Measurements from ENCODE around the gene SLC25A10. TPM values are rescaled to one million over a fixed set of nuclear protein-coding genes. Genes with fewer than 3 reads are reported as not detected.
A peak's percentile ranks its signal among the peaks of the same experiment; 100 is the strongest.

Gene SLC25A10
- polyA plus RNA-seq, 3 donors = 1.8 to 2.3 (median 1.9) TPM

- H3K27ac ChIP-seq (ENCODE audit: low read depth in 1 of 2, low read length in 2 of 2) = peak overlapping the region; percentile 28 to 94
- no peak for DNase-seq
- H3K27ac Mint-ChIP-seq = peak overlapping the region in 6 of 7 donors; percentile 60 to 90 (median 86)
- peak overlapping the region; percentile 84 to 91 for H3K4me3 Mint-ChIP-seq
- no peaks in the 10 kb centered on the region for H3K27me3 ChIP-seq (ENCODE audit: control insufficient read depth in 2 of 2, insufficient read depth in 2 of 2, low read length in 2 of 2)
- intact Hi-C loops (cut with micrococcal nuclease) = loop anchor here (1.0 to 2.0 kb wide), 3 partner anchors 16 to 20 kb away; partner anchors contain the start of genes CCDC137 (in 1 of the 2), MRPL12 (in 1 of the 2) and OXLD1 (in 1 of the 2)
- H3K27me3 Mint-ChIP-seq (ENCODE audit: low read depth in 3 of 3) = peaks cover 0 to 1% (median 0%) of the 10 kb centered on the region in 3 donors
- H3K9me3 Mint-ChIP-seq = no peaks in the 10 kb centered on the region
- H3K4me1 Mint-ChIP-seq = peaks cover 25% of the 10 kb centered on the region
- TF ChIP-seq, protein P1, sequence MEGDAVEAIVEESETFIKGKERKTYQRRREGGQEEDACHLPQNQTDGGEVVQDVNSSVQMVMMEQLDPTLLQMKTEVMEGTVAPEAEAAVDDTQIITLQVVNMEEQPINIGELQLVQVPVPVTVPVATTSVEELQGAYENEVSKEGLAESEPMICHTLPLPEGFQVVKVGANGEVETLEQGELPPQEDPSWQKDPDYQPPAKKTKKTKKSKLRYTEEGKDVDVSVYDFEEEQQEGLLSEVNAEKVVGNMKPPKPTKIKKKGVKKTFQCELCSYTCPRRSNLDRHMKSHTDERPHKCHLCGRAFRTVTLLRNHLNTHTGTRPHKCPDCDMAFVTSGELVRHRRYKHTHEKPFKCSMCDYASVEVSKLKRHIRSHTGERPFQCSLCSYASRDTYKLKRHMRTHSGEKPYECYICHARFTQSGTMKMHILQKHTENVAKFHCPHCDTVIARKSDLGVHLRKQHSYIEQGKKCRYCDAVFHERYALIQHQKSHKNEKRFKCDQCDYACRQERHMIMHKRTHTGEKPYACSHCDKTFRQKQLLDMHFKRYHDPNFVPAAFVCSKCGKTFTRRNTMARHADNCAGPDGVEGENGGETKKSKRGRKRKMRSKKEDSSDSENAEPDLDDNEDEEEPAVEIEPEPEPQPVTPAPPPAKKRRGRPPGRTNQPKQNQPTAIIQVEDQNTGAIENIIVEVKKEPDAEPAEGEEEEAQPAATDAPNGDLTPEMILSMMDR (IDR thresholded peaks at IDR 0.05) = no peak
- H2AFZ ChIP-seq (ENCODE audit: insufficient read depth, low read depth, low read length, poor library complexity, severe bottlenecking) = peak overlapping the region; percentile 93
- peak overlapping the region; percentile 84 to 99 (median 97) for H3K4me3 ChIP-seq (replicated peaks in 1 of 3; ENCODE audit: low read depth in 2 of 3, low read length in 3 of 3)
- peak overlapping the region; percentile 93 for H3K4me2 ChIP-seq (replicated peaks; ENCODE audit: extremely low read depth, low read length, poor library complexity, severe bottlenecking)
- under 1% methylated on average over 36 of the region's 37 CpGs for WGBS (ENCODE audit: insufficient coverage)
- peak overlapping the region; percentile 98 for H3K9ac ChIP-seq (ENCODE audit: insufficient read depth, low read length, poor library complexity, severe bottlenecking)
- peaks cover 67% of the 10 kb centered on the region for H3K79me2 ChIP-seq (ENCODE audit: insufficient read depth, low read length)
- peaks cover 27 to 45% of the 10 kb centered on the region in 2 donors for H3K36me3 Mint-ChIP-seq
- H3K4me1 ChIP-seq (ENCODE audit: control insufficient read depth in 1 of 2, insufficient read depth in 2 of 2, low read length in 2 of 2) = peaks cover 22 to 25% of the 10 kb centered on the region in 2 donors
- no peaks in the 10 kb centered on the region for H3K9me3 ChIP-seq (replicated peaks in 1 of 2; ENCODE audit: control insufficient read depth in 1 of 2, insufficient read depth in 1 of 2, low read length in 2 of 2)
- peaks cover 43% of the 10 kb centered on the region for H4K20me1 ChIP-seq (ENCODE audit: insufficient read depth, low read length)
- H3K36me3 ChIP-seq (replicated peaks in 1 of 2; ENCODE audit: control insufficient read depth in 1 of 2, insufficient read depth in 2 of 2, low read length in 2 of 2) = peaks cover 37 to 39% of the 10 kb centered on the region in 2 donors
These were observed 28.9 kb upstream of the SLC25A10 start for GRCh38 chr17:81683208-81683583.

DNA sequence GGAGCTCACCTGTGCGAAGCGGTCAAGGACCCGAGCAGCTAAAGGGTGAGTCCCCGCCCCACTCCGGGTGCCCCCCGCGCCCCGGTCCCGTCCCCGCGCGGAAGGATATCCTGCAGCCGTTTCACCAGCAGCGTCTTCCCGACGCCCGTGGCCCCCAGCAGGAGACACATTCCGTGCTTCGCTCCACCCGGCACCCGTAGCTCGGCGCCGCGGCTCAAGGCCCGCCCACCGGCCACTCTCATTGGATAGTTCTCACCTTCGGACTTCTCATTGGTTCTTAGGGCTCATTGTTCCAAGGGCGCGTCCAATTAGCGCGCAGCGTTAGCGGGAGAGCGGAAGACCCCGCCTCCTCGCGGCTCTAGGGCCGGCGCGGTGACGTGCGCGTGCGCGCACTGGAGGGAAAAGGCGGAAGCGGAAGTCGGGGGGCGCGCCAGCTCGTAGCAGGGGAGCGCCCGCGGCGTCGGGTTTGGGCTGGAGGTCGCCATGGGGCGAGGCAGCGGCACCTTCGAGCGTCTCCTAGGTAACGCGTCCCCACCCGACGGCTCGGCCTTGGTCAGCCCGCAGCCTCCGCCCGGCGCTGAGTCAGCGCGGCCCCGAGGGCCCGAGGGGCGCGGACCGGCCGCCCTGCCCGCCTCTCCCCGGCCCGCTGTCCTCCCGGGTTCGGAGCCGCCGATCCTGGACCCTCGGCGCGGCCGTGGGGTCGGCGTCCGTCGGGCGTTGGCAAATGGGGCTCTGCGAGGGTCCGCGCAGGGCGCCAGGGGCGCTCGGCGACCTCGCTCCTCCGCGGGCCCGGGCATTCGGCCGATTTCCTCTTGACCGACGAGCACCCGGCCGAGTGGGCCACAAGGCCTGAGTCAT lies 28.3 kb upstream of the SLC25A10 start, which contains the start of the genes ARL16 and HGS:
Gene ARL16, minus strand, starts transcription at position 214 of the 858 bp plus-strand sequence. Its CDS starts 44 bp downstream, at position 170.
Gene HGS, plus strand, starts transcription at position 428 of the 858 bp plus-strand sequence. Its CDS starts 56 bp downstream, at position 484.
- Mint-ChIP-seq H3K9me3 (no peaks in the 10 kb centered on the region), H3K4me1 (peaks cover 25% of the 10 kb centered on the region), H3K27me3 (ENCODE audit: low read depth in 3 of 3) (peaks cover 0 to 1% (median 0%) of the 10 kb centered on the region in 3 donors), H3K36me3 (peaks cover 31 to 51% of the 10 kb centered on the region in 2 donors), H3K4me3 (peak within 1 kb of the TSS; percentile 87 to 92), H3K27ac (peak within 1 kb of the TSS; percentile 86 to 98 (median 94))
- Histone ChIP-seq H3K36me3 (replicated peaks in 1 of 2; ENCODE audit: control insufficient read depth in 1 of 2, insufficient read depth in 2 of 2, low read length in 2 of 2) (peaks cover 43 to 45% of the 10 kb centered on the region in 2 donors), H3K9ac (ENCODE audit: insufficient read depth, low read length, poor library complexity, severe bottlenecking) (peak within 1 kb of the TSS; percentile 98), H4K20me1 (ENCODE audit: insufficient read depth, low read length) (peaks cover 49% of the 10 kb centered on the region), H3K27me3 (ENCODE audit: control insufficient read depth in 2 of 2, insufficient read depth in 2 of 2, low read length in 2 of 2) (no peaks in the 10 kb centered on the region), H3K4me1 (ENCODE audit: control insufficient read depth in 1 of 2, insufficient read depth in 2 of 2, low read length in 2 of 2) (peaks cover 22 to 25% of the 10 kb centered on the region in 2 donors), H3K9me3 (replicated peaks in 1 of 2; ENCODE audit: control insufficient read depth in 1 of 2, insufficient read depth in 1 of 2, low read length in 2 of 2) (no peaks in the 10 kb centered on the region), H3K4me2 (replicated peaks; ENCODE audit: extremely low read depth, low read length, poor library complexity, severe bottlenecking) (peak within 1 kb of the TSS; percentile 93), H3K27ac (ENCODE audit: low read depth in 1 of 2, low read length in 2 of 2) (peak within 1 kb of the TSS; percentile 51 to 94), H3K79me2 (ENCODE audit: insufficient read depth, low read length) (peaks cover 74% of the 10 kb centered on the region), H2AFZ (ENCODE audit: insufficient read depth, low read depth, low read length, poor library complexity, severe bottlenecking) (peak within 1 kb of the TSS; percentile 93), H3K4me3 (replicated peaks in 1 of 3; ENCODE audit: low read depth in 2 of 3, low read length in 3 of 3) (peak within 1 kb of the TSS; percentile 84 to 99 (median 97))
- intact Hi-C loops (cut with micrococcal nuclease) = loop anchor here (1.0 to 2.0 kb wide), 4 partner anchors 17 to 19 kb away; partner anchors contain the start of genes MRPL12 (in 2 of the 2), CCDC137 (in 1 of the 2) and OXLD1 (in 1 of the 2)
- WGBS (ENCODE audit: insufficient coverage) = under 1% methylated on average over 107 of the region's 112 CpGs
- TF ChIP-seq, protein P1 (IDR thresholded peaks at IDR 0.05) = no peak
- peak; percentile 98 to 99 (median 99) for DNase-seq

Measured in CD14-positive monocyte (primary cell).